HepG2 (cell line): ENCODE data around the gene SP9. TPM values are rescaled to one million over a fixed set of nuclear protein-coding genes. Genes with fewer than 3 reads are reported as not detected.

Experiments used
- ARHGAP35 ChIP-seq: sonication (generic); formaldehyde crosslinking; IDR thresholded peaks from 2 replicates; pipeline ENCODE4 v1.9.0; 2022; ENCODE audit warnings: mild to moderate bottlenecking, inconsistent platforms, moderate library complexity, missing genetic modification reagents, borderline replicate concordance
- FOXJ3 ChIP-seq: sonication (generic); formaldehyde crosslinking; IDR thresholded peaks from 2 replicates; pipeline ENCODE4 v1.4.0; 2020; ENCODE audit warnings: missing genetic modification reagents, mild to moderate bottlenecking, borderline replicate concordance
- HDAC6 ChIP-seq: fragments of 200-600 bp; sonication (generic); IDR thresholded peaks from 2 replicates; pipeline ENCODE4 v1.7.0; 2017; ENCODE audit warnings: mild to moderate bottlenecking, antibody characterized with exemption, low read length, low read depth
- NPAS2 ChIP-seq: sonication (generic); formaldehyde crosslinking; IDR thresholded peaks from 2 replicates; pipeline ENCODE4 v1.8.0; 2022; ENCODE audit warnings: mild to moderate bottlenecking, missing genetic modification reagents, borderline replicate concordance
- TAF15 ChIP-seq: fragments of 200-400 bp; formaldehyde crosslinking; IDR thresholded peaks from one replicate; pipeline ENCODE4 v1.6.1; 2018; ENCODE audit warnings: mild to moderate bottlenecking, low read depth, low read length; ENCODE audit not compliant: poor library complexity, severe bottlenecking
- ZNF460 ChIP-seq: sonication (generic); formaldehyde crosslinking; IDR thresholded peaks from 2 replicates; pipeline ENCODE4 v1.5.1; 2020; ENCODE audit warnings: missing genetic modification reagents, mild to moderate bottlenecking, borderline replicate concordance
- ZNF513 ChIP-seq: sonication (generic); formaldehyde crosslinking; conservative IDR thresholded peaks from 2 replicates; pipeline ENCODE4 v1.5.0; 2020; ENCODE audit warnings: missing genetic modification reagents
- ZNF550 ChIP-seq: sonication (generic); formaldehyde crosslinking; IDR thresholded peaks from 2 replicates; pipeline ENCODE4 v1.4.0; 2020; ENCODE audit warnings: mild to moderate bottlenecking, missing genetic modification reagents, borderline replicate concordance
- ZNF652 ChIP-seq: IDR thresholded peaks from 2 replicates; pipeline ENCODE4 v1.6.1; 2016; ENCODE audit warnings: low read depth, borderline replicate concordance
- polyA plus RNA-seq, 8 experiments: library from polyadenylated mRNA; depleted of rRNA in 3 of 8; stranded (reverse) in 7 of 8; unstranded in 1 of 8; fragments of >200 nt; fragmentation: Illumina TruSeq in 4 of 8; extraction: Trizol in 4 of 8; gene quantifications; 2 replicates each; pipeline versions ENCODE4 v1.2.1 to v1.2.3, GENCODE V29; 2011 to 2016; ENCODE audit warnings: low read depth in 4 of 8, missing spikeins in 1 of 8, mixed read lengths in 1 of 8; ENCODE audit not compliant: insufficient read depth in 1 of 8
- total RNA-seq, 5 experiments: library from RNA; depleted of rRNA; stranded (reverse); fragments of >200 nt; fragmentation: Illumina TruSeq; extraction: Trizol; gene quantifications; 2 replicates each; pipeline ENCODE4 v1.2.3, GENCODE V29; 2016; ENCODE audit warnings: low read depth in 1 of 5
- TF ChIP-seq, protein P1 (sequence below): sonication (generic); formaldehyde crosslinking; IDR thresholded peaks from one replicate; pipeline ENCODE4 v1.5.1; 2020; ENCODE audit warnings: mild to moderate bottlenecking, missing genetic modification reagents; ENCODE audit errors: not compliant biosample characterization
- TF ChIP-seq, protein P2 (sequence below), 2 experiments: sonication (generic) in 1 of 2; formaldehyde crosslinking in 1 of 2; IDR thresholded peaks; 2 replicates each; pipeline versions ENCODE4 v1.6.1 to v1.9.0; 2014 to 2022; ENCODE audit warnings: antibody characterized with exemption in 1 of 2, borderline replicate concordance in 1 of 2, inconsistent platforms in 1 of 2, low read depth in 1 of 2, missing genetic modification reagents in 1 of 2

Gene SP9
- total and polyA plus RNA-seq, 2 of the 13 experiments (the other 11 are each of a cell fraction or from before 2014, with no cell fraction given), result not detected

DNA sequence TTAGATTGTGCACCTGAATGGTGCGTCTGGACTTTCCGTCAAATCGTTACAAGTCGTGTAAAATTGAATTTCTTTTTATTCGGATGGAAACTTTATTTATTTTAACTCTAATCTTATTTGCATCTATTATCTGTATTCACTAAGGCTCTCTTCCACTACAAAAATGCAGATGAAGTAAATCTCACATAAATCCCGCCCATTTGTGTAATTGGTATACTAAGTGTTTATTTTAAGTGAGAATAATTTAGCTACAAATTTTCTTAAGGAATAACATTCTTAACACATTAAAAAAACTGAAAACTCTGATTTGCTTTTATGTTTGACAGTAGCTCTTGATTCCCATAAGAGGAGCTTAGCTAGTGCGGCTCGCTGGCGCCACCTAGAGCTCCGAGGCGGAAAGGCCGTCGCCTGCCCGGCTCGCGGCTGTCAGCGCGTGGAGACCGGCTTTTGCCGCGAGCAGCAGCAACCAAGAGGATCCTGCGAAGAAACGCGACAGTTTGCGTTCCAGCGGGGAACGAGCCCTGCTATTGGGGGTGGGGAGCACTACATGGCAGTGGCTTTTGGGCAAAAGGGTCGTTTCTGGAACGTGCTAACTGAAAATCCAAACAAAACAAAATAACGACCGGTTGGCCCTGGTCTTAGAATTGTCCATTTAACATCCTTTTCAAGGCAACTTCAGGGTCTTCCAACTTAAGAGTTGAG is 6.7 kb downstream of the SP9 start (continued):
- TF ChIP-seq, protein P1, sequence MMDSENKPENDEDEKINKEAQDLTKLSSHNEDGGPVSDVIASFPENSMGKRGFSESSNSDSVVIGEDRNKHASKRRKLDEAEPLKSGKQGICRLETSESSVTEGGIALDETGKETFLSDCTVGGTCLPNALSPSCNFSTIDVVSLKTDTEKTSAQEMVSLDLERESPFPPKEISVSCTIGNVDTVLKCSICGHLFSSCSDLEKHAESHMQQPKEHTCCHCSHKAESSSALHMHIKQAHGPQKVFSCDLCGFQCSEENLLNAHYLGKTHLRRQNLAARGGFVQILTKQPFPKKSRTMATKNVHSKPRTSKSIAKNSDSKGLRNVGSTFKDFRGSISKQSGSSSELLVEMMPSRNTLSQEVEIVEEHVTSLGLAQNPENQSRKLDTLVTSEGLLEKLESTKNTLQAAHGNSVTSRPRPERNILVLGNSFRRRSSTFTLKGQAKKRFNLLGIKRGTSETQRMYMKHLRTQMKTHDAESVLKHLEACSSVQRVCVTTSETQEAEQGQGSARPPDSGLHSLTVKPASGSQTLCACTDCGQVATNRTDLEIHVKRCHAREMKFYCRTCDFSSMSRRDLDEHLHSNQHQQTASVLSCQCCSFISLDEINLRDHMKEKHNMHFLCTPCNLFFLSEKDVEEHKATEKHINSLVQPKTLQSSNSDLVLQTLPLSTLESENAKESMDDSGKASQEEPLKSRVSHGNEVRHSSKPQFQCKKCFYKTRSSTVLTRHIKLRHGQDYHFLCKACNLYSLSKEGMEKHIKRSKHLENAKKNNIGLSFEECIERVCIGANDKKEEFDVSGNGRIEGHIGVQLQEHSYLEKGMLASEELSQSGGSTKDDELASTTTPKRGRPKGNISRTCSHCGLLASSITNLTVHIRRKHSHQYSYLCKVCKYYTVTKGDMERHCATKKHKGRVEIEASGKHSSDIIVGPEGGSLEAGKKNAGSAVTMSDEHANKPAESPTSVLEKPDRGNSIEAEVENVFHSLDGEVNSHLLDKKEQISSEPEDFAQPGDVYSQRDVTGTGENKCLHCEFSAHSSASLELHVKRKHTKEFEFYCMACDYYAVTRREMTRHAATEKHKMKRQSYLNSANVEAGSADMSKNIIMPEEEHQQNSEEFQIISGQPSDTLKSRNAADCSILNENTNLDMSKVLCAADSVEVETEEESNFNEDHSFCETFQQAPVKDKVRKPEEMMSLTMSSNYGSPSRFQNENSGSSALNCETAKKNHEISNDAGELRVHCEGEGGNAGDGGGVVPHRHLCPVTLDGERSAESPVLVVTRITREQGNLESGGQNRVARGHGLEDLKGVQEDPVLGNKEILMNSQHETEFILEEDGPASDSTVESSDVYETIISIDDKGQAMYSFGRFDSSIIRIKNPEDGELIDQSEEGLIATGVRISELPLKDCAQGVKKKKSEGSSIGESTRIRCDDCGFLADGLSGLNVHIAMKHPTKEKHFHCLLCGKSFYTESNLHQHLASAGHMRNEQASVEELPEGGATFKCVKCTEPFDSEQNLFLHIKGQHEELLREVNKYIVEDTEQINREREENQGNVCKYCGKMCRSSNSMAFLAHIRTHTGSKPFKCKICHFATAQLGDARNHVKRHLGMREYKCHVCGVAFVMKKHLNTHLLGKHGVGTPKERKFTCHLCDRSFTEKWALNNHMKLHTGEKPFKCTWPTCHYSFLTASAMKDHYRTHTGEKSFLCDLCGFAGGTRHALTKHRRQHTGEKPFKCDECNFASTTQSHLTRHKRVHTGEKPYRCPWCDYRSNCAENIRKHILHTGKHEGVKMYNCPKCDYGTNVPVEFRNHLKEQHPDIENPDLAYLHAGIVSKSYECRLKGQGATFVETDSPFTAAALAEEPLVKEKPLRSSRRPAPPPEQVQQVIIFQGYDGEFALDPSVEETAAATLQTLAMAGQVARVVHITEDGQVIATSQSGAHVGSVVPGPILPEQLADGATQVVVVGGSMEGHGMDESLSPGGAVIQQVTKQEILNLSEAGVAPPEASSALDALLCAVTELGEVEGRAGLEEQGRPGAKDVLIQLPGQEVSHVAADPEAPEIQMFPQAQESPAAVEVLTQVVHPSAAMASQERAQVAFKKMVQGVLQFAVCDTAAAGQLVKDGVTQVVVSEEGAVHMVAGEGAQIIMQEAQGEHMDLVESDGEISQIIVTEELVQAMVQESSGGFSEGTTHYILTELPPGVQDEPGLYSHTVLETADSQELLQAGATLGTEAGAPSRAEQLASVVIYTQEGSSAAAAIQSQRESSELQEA (CRISPR knock-in tag), result no peak
- TF ChIP-seq ZNF460 (CRISPR knock-in tag) (no peak), NPAS2 (no peak), ZNF550 (CRISPR knock-in tag) (no peak), FOXJ3 (CRISPR knock-in tag) (peak; percentile 37; the same call in 1 of the 2 replicates), ARHGAP35 (CRISPR knock-in tag) (no peak), ZNF513 (0 out of 2 replicates have a peak, but pooled peaks have one; percentile 51), TAF15 (no peak), ZNF652 (peak; percentile 32; the same call in 1 of the 2 replicates), HDAC6 (no peak)
- TF ChIP-seq, protein P2, sequence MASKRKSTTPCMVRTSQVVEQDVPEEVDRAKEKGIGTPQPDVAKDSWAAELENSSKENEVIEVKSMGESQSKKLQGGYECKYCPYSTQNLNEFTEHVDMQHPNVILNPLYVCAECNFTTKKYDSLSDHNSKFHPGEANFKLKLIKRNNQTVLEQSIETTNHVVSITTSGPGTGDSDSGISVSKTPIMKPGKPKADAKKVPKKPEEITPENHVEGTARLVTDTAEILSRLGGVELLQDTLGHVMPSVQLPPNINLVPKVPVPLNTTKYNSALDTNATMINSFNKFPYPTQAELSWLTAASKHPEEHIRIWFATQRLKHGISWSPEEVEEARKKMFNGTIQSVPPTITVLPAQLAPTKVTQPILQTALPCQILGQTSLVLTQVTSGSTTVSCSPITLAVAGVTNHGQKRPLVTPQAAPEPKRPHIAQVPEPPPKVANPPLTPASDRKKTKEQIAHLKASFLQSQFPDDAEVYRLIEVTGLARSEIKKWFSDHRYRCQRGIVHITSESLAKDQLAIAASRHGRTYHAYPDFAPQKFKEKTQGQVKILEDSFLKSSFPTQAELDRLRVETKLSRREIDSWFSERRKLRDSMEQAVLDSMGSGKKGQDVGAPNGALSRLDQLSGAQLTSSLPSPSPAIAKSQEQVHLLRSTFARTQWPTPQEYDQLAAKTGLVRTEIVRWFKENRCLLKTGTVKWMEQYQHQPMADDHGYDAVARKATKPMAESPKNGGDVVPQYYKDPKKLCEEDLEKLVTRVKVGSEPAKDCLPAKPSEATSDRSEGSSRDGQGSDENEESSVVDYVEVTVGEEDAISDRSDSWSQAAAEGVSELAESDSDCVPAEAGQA (IDR thresholded peaks at IDR 0.05; ENCODE audit: low read depth), result no peak
- TF ChIP-seq, protein P2 (CRISPR knock-in tag; IDR thresholded peaks at IDR 0.05; ENCODE audit: borderline replicate concordance), result peak; percentile 30; the same call in 1 of the 2 replicates
